Non-pigmented ciliary epithelial cell (primary cell): ENCODE results near the gene ADAMTS2.

Experiments
- DNase-seq: peaks from one replicate; pipeline ENCODE4 v3.0.0-alpha.2; 2010; ENCODE audit warnings: low read depth

Gene ADAMTS2

GRCh38 chr5:179343719-179344430, 1.4 kb downstream of the ADAMTS2 start:
- DNase-seq = no peak

DNA sequence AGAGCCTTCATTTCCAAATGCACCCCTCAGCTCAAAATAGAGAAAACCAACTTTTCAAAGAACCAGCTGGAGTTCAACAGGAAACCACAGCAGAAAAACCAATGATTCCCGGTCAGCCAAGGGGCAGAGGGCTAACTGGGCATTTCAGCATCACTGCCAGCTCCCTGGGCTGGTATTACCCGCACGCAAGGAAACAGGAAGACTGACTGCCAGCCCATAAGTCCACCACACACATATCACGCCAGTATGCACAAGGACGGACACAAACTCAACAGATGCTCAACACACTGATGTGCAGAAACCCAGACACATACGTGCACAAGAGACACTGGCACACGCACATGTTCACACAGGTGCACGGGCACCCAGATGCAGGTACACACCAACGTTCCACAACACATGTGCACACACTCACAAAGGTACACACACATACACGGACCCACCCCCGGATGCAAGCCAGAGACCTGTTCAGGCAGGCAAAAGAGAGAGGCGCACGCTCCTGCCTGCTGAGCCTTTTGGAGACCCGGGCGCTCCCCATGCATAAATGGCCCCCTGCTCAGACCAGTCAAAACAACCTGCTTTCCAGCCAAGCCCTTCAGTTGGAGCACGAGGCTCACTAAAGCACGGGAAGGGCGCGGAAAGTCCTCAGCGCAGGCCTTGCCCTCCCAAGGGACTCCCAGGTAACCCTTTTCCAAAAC, 2.1 kb downstream of the ADAMTS2 start:
- no peak for DNase-seq

- no peak for DNase-seq
Measured at GRCh38 chr5:179342577-179342976, 2.7 kb downstream of the ADAMTS2 start.

- DNase-seq = no peak
Measured at GRCh38 chr5:179340465-179340864, 4.8 kb downstream of the ADAMTS2 start.

DNA sequence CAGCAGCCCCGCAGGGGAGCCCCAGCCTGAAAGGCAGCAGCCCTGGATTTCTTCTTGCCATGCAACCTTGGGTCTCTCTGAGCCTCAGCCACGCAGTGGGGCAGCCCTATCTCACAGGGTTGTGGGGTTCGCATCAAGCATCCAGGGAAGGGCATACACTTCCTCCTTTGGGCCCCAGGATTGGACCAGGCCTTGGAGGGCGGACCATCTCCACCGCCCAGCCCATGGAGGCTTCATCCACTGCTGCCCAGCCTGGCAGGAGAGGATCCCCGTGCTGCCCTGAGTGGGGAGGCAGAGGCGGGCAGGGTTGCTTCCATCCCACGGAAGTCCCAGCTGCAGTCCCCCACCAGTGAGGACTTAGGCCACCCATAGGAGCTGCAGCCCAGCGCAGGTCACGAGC, 5.3 kb downstream of the ADAMTS2 start:
- DNase-seq = no peak

GRCh38 chr5:179339081-179339480, 6.2 kb downstream of the ADAMTS2 start:
- no peak for DNase-seq

GRCh38 chr5:179337796-179338676, 7.2 kb downstream of the ADAMTS2 start:
- DNase-seq = no peak

DNA sequence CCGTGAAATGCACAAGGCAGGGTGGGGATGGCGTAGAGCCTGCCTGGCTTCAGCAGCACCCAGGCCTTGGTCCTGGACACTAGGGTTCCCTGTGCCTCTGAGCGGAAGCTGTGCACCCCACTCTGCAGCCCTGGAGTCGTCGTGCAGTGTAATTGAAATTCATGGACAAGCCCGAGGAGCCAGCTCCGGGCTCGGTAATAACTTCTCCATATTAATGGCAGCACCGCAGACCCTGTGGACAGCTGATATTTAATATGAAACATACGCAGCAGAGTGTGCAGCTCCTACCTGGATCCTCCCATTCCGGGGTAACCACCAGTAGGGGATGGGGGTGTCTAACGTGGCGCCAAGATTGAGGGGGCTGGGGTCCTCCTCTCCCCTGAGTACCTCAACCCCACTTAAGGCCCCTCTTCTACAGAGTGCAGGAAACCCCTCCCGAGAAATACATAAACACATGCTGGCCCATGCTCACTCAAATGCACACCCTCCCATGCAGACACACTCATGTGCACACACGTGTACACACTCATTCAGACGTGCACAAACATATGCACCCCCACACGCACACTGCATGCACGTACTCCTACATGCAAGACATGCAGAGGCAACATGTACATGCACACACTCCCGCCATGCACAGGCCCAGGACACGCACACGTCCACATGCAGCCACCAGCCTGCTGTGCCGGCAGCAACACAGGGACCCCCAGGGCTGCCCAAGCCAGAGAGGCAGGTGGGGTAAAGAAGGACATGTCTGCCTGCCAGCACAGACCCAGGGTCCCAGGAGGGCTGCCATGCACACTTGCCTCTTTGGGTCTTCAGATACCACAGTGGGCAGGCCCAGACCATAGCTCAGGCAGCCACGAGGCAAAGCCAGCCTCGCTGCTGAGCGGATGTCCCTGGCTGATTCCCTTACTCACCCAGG, 8.1 kb downstream of the ADAMTS2 start:
- no peak for DNase-seq

DNA sequence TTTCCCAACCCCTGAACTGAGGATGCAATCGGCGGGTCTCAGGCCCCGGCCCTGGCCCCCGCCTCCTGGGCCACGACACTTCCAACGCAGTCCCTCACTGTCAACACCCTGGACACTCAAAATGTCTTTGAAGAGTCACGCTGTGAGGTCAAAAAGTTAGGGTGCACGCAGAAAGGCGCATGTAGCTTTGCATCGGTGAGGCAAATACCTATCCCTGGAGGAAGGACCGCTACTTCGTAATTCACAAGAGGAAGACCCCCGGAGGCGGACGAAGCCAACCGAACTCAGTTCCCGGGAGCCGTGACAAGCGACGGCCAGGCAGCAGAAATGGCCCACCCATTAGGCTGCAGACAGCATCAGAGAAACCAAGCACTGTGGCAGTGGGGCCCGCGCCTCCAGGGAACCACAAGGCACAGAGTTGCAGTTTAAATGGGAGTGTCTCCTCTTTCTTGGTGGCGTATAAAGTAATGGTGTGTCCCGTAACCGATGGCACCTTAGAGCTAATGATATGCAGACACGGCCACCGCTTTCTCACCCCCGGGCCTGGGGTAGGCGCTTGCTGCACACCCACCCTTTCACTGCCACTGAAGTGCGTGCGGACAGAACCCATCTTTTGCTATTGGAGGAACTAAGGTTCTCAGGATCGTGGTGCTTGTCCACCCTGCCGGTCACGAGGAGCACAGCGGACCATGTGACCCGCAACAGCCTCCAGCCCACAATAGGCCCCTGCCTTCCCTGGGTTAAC, 9.0 kb downstream of the ADAMTS2 start:
- no peak for DNase-seq

GRCh38 chr5:179333796-179334761, 11.2 kb downstream of the ADAMTS2 start:
- no peak for DNase-seq

- DNase-seq = no peak
Measured at GRCh38 chr5:179332741-179333290, 12.4 kb downstream of the ADAMTS2 start.

DNA sequence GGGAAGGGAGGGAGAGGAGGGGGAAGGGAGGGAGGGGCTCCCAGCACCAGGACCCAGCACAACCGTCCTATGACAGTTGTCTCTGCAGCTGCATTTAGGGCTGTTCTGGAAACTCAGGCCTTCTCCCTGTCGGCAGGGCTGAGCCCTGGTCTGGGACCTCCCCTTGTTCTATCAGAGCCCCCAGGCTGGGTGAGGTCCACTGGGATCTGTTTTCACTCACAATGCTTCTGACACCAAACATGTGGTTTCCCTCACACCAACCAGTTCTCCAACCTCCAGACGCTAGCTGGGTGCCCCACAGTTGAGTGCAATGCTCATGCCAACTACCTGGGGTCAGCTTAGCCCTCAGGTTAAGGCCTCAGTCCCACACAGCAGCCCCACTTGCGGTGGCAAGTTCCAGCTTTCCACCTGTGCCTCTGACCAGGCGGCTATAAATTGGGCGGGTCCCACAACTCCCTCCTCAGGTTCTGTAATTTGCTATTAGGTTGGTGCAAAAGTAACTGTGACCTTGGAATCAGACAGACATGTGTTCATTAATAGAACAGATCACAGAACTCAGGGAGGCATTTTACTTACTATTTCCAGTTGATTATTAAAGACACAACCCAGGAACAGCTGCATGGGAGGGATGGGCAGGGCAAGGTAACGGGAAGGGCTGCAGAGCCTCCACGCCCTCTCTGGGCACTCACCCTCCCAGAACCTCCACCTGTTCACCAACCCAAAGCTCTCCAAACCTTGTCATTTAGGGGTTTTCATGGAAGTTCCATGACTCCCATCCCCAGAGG, 13.5 kb downstream of the ADAMTS2 start:
- no peak for DNase-seq

GRCh38 chr5:179330186-179330900, 14.9 kb downstream of the ADAMTS2 start:
- DNase-seq = no peak

DNA sequence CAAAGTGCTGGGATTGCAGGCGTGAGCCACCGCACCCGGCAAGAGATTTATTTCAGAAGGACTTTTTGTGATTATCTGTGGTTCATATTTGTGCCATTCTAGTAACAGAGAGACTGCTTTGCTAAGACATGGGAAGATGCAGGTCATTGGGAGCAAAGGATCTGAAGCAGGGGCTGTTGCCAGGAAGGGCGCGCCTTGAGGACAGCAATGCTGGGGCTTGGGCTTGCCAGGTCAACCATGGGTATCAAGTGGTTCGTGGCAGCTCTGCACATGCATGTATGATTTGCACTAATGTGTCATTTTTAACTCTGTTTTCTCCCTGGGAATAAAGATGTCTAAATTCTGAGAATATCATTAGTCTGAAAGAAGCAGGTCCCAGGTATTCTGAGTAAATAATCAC, 17.0 kb downstream of the ADAMTS2 start:
- DNase-seq = no peak

DNA sequence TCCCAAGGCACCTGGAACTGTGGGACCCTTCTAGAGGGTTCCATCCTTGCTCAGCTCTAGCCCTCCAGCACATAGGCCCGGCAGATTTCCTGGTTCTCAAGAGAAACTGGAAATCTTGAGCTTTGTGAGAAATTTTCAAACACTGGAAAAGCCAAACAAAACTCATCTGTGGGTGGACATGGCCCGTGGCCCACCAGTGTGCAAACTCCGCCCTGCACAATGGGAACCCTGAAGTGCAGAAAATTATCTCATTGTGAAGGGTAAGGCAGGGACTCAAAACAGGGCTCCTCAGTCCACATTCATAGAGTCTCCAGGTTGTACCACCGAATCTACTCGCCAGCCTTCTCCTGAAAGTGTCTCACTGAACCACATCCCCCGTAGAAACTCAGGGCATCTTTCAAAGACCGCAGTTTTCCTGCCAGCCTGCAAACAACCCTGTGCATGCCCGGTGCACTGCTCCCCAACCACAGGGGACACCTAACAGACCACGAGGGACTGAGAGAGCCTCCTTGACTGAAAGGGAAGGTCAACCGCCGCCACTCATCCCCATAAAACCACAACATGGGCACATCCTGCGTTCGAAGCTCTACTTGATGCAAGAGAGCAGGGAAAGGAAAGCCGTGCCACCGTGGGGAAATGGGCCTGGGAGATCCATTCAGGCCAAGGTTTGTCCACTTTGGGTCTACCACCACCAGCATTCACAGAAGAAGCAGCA, 18.1 kb downstream of the ADAMTS2 start:
- DNase-seq = no peak

GRCh38 chr5:179326122-179326927, 18.9 kb downstream of the ADAMTS2 start:
- DNase-seq = no peak
